ENCODE results near the gene SMTNL2.
"Not testable (repeated sequence)": the region's sequence is repeated elsewhere in the genome, so short reads cannot be mapped to it uniquely, and the experiment has no call there.

The SMTNL2 gene

GRCh38 chr17:4636474-4637100 lies 52.3 kb downstream of the SMTNL2 start:
- no peaks in the 10 kb centered on the region for H3K79me2 ChIP-seq (ENCODE audit: control insufficient read depth, insufficient read depth, low read length, unreplicated experiment)
- H3K4me1 ChIP-seq (ENCODE audit: control insufficient read depth, insufficient read depth, low read length, unreplicated experiment), result peaks cover 7% of the 10 kb centered on the region
- no peak overlapping the region for H3K27ac ChIP-seq (ENCODE audit: low read depth, low read length)
- H3K4me3 ChIP-seq (ENCODE audit: low read depth, low read length), result no peak overlapping the region
- H3K27me3 ChIP-seq (ENCODE audit: insufficient read depth, low read length), result peaks cover 53% of the 10 kb centered on the region
- H2AFZ ChIP-seq (ENCODE audit: low read length, unreplicated experiment), result no peak overlapping the region
- H3K36me3 ChIP-seq (ENCODE audit: insufficient read depth, low read length), result no peaks in the 10 kb centered on the region

GRCh38 chr17:4638766-4639165 lies 54.4 kb downstream of the SMTNL2 start:
- H3K36me3 ChIP-seq (ENCODE audit: insufficient read depth, low read length); H2AFZ ChIP-seq (ENCODE audit: low read length, unreplicated experiment); H3K4me3 ChIP-seq (ENCODE audit: low read depth, low read length); H3K4me1 ChIP-seq (ENCODE audit: control insufficient read depth, insufficient read depth, low read length, unreplicated experiment); H3K79me2 ChIP-seq (ENCODE audit: control insufficient read depth, insufficient read depth, low read length, unreplicated experiment); H3K27ac ChIP-seq (ENCODE audit: low read depth, low read length): not testable (repeated sequence)
- peaks cover 66% of the 10 kb centered on the region for H3K27me3 ChIP-seq (ENCODE audit: insufficient read depth, low read length)

GRCh38 chr17:4639301-4640059 lies 55.2 kb downstream of the SMTNL2 start:
- not testable (repeated sequence) for H3K4me1 ChIP-seq (ENCODE audit: control insufficient read depth, insufficient read depth, low read length, unreplicated experiment); H3K4me3 ChIP-seq (ENCODE audit: low read depth, low read length); H3K27ac ChIP-seq (ENCODE audit: low read depth, low read length); H3K36me3 ChIP-seq (ENCODE audit: insufficient read depth, low read length); H2AFZ ChIP-seq (ENCODE audit: low read length, unreplicated experiment); H3K79me2 ChIP-seq (ENCODE audit: control insufficient read depth, insufficient read depth, low read length, unreplicated experiment)
- H3K27me3 ChIP-seq (ENCODE audit: insufficient read depth, low read length), result peaks cover 72% of the 10 kb centered on the region

GRCh38 chr17:4640569-4641188 lies 56.4 kb downstream of the SMTNL2 start:
- not testable (repeated sequence) for H3K4me3 ChIP-seq (ENCODE audit: low read depth, low read length); H3K4me1 ChIP-seq (ENCODE audit: control insufficient read depth, insufficient read depth, low read length, unreplicated experiment); H3K36me3 ChIP-seq (ENCODE audit: insufficient read depth, low read length); H3K27ac ChIP-seq (ENCODE audit: low read depth, low read length); H3K79me2 ChIP-seq (ENCODE audit: control insufficient read depth, insufficient read depth, low read length, unreplicated experiment); H2AFZ ChIP-seq (ENCODE audit: low read length, unreplicated experiment)
- peaks cover 79% of the 10 kb centered on the region for H3K27me3 ChIP-seq (ENCODE audit: insufficient read depth, low read length)

GRCh38 chr17:4641297-4642195 lies 57.2 kb downstream of the SMTNL2 start, which contains the start of gene ALOX15:
Gene ALOX15 (minus strand): TSS chr17:4641678. CDS start chr17:4641651, 27 bp downstream.
- H3K4me3 ChIP-seq (ENCODE audit: low read depth, low read length), result no peak within 1 kb of the TSS
- H3K36me3 ChIP-seq (ENCODE audit: insufficient read depth, low read length), result no peaks in the 10 kb centered on the region
- H3K27ac ChIP-seq (ENCODE audit: low read depth, low read length), result no peak within 1 kb of the TSS
- H3K27me3 ChIP-seq (ENCODE audit: insufficient read depth, low read length), result peaks cover 77% of the 10 kb centered on the region
- no peaks in the 10 kb centered on the region for H3K4me1 ChIP-seq (ENCODE audit: control insufficient read depth, insufficient read depth, low read length, unreplicated experiment)
- H3K79me2 ChIP-seq (ENCODE audit: control insufficient read depth, insufficient read depth, low read length, unreplicated experiment), result no peaks in the 10 kb centered on the region
- H2AFZ ChIP-seq (ENCODE audit: low read length, unreplicated experiment), result no peak within 1 kb of the TSS

GRCh38 chr17:4642286-4642685 lies 58.0 kb downstream of the SMTNL2 start:
- H3K4me1 ChIP-seq (ENCODE audit: control insufficient read depth, insufficient read depth, low read length, unreplicated experiment), result no peaks in the 10 kb centered on the region
- no peaks in the 10 kb centered on the region for H3K79me2 ChIP-seq (ENCODE audit: control insufficient read depth, insufficient read depth, low read length, unreplicated experiment)
- no peak overlapping the region for H3K4me3 ChIP-seq (ENCODE audit: low read depth, low read length)
- H3K36me3 ChIP-seq (ENCODE audit: insufficient read depth, low read length), result no peaks in the 10 kb centered on the region
- no peak overlapping the region for H3K27ac ChIP-seq (ENCODE audit: low read depth, low read length)
- H3K27me3 ChIP-seq (ENCODE audit: insufficient read depth, low read length), result peaks cover 74% of the 10 kb centered on the region
- no peak overlapping the region for H2AFZ ChIP-seq (ENCODE audit: low read length, unreplicated experiment)

GRCh38 chr17:4643676-4644075 lies 59.3 kb downstream of the SMTNL2 start:
- H3K4me3 ChIP-seq (ENCODE audit: low read depth, low read length), result no peak overlapping the region
- no peaks in the 10 kb centered on the region for H3K4me1 ChIP-seq (ENCODE audit: control insufficient read depth, insufficient read depth, low read length, unreplicated experiment)
- H2AFZ ChIP-seq (ENCODE audit: low read length, unreplicated experiment), result no peak overlapping the region
- H3K27me3 ChIP-seq (ENCODE audit: insufficient read depth, low read length), result peaks cover 73% of the 10 kb centered on the region
- H3K79me2 ChIP-seq (ENCODE audit: control insufficient read depth, insufficient read depth, low read length, unreplicated experiment), result no peaks in the 10 kb centered on the region
- H3K27ac ChIP-seq (ENCODE audit: low read depth, low read length), result no peak overlapping the region
- H3K36me3 ChIP-seq (ENCODE audit: insufficient read depth, low read length), result no peaks in the 10 kb centered on the region

GRCh38 chr17:4645642-4646041 lies 61.3 kb downstream of the SMTNL2 start:
- no peak overlapping the region for H3K27ac ChIP-seq (ENCODE audit: low read depth, low read length)
- no peaks in the 10 kb centered on the region for H3K4me1 ChIP-seq (ENCODE audit: control insufficient read depth, insufficient read depth, low read length, unreplicated experiment)
- H3K79me2 ChIP-seq (ENCODE audit: control insufficient read depth, insufficient read depth, low read length, unreplicated experiment), result no peaks in the 10 kb centered on the region
- H3K4me3 ChIP-seq (ENCODE audit: low read depth, low read length), result no peak overlapping the region
- H2AFZ ChIP-seq (ENCODE audit: low read length, unreplicated experiment), result no peak overlapping the region
- H3K36me3 ChIP-seq (ENCODE audit: insufficient read depth, low read length), result no peaks in the 10 kb centered on the region
- peaks cover 64% of the 10 kb centered on the region for H3K27me3 ChIP-seq (ENCODE audit: insufficient read depth, low read length)

GRCh38 chr17:4648741-4649140 lies 64.4 kb downstream of the SMTNL2 start:
- no peak overlapping the region for H3K4me3 ChIP-seq (ENCODE audit: low read depth, low read length)
- H3K27me3 ChIP-seq (ENCODE audit: insufficient read depth, low read length), result peaks cover 39% of the 10 kb centered on the region
- no peaks in the 10 kb centered on the region for H3K36me3 ChIP-seq (ENCODE audit: insufficient read depth, low read length)
- no peaks in the 10 kb centered on the region for H3K79me2 ChIP-seq (ENCODE audit: control insufficient read depth, insufficient read depth, low read length, unreplicated experiment)
- no peak overlapping the region for H3K27ac ChIP-seq (ENCODE audit: low read depth, low read length)
- no peak overlapping the region for H2AFZ ChIP-seq (ENCODE audit: low read length, unreplicated experiment)
- no peaks in the 10 kb centered on the region for H3K4me1 ChIP-seq (ENCODE audit: control insufficient read depth, insufficient read depth, low read length, unreplicated experiment)

GRCh38 chr17:4652997-4653396 lies 68.7 kb downstream of the SMTNL2 start:
- no peak overlapping the region for H2AFZ ChIP-seq (ENCODE audit: low read length, unreplicated experiment)
- no peaks in the 10 kb centered on the region for H3K4me1 ChIP-seq (ENCODE audit: control insufficient read depth, insufficient read depth, low read length, unreplicated experiment)
- peaks cover 10% of the 10 kb centered on the region; the same call in 1 of the 2 replicates for H3K27me3 ChIP-seq (ENCODE audit: insufficient read depth, low read length)
- no peaks in the 10 kb centered on the region for H3K36me3 ChIP-seq (ENCODE audit: insufficient read depth, low read length)
- no peak overlapping the region for H3K27ac ChIP-seq (ENCODE audit: low read depth, low read length)
- no peaks in the 10 kb centered on the region for H3K79me2 ChIP-seq (ENCODE audit: control insufficient read depth, insufficient read depth, low read length, unreplicated experiment)
- no peak overlapping the region for H3K4me3 ChIP-seq (ENCODE audit: low read depth, low read length)
